GM19463 (cell line): Measurements from ENCODE around the gene RASGEF1B.

Source experiments
- ATAC-seq: cut with Tn5 transposase; IDR thresholded peaks from one replicate; pipeline ENCODE4 v1.9.1; 2021; ENCODE audit warnings: mild to moderate bottlenecking, moderate library complexity; ENCODE audit not compliant: unreplicated experiment

Gene RASGEF1B

DNA sequence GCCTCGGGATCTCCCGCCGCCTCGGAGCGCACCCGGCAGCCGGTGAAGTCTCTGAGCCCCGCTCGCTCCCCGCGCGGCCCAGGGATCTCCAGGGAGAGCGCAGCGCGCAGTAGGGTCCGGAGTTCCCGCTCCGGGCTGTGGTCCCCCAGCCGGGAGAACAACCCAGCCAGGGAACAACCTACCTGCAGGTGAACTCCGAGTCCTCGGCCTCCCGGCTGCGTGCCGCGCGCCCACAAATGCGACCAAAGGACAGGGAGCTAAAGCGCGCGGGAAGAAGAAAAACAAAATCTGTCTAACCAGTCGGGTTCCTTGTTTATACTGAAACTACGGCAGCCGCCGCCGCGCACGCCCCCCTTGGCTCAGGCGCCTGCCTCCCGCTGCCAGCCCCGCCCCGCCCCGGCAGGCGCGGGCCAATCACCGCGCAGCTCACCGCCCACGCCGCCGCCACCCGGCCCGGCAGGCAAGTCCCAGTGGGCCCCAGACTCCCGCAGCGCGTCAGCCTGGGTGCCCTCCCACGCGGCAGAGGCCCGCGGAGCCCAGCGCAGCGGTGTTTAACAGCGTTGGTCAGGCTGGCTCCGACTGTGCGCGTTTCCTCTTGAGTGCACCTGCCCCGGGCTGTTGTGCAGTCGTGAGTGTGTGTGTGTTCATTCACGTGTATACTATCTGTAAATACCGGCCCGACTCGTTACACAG lies at the start of gene RASGEF1B:
RASGEF1B (minus strand) TSS at position 320 of the 693 bp plus-strand sequence. CDS start 12,399 bp downstream, outside the sequence.
- ATAC-seq, result peak; percentile 96

DNA sequence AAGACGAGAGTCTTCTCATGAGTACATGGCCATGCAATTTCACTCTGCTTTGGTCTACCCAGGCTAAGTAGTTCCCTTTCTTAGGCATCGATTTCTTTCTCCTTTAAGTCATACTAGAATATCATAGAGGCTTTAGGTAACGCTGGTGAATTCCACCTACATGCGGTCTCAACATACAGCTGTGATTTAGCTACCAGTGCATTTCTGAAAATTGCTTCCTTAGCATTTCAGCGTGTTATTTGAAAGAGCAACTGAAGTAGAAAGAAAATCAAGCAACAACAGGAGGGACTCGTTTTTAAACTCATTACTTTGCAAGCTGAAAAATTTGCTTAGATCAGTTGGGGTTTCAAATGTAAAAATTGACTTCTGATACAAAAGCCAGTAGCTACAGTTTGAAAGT lies 48.1 kb upstream of the RASGEF1B start:
- ATAC-seq, result no peak

DNA sequence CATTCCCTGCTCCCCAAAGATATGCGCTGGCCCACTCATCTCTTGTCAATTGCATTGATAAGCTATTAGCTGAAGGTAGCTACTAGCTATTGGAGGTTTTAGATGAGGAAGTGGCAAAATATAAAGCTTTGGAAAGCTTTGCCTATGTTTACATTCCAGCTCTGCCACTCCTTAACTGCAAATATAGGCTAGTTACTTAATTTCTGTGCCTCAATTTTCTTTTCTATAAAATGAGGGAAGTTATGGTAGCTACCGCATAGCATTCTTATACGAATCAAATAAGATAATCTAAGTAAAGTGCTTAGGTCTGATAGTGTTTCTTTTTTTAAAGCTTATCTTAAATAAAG lies 47.7 kb upstream of the RASGEF1B start:
- no peak for ATAC-seq

DNA sequence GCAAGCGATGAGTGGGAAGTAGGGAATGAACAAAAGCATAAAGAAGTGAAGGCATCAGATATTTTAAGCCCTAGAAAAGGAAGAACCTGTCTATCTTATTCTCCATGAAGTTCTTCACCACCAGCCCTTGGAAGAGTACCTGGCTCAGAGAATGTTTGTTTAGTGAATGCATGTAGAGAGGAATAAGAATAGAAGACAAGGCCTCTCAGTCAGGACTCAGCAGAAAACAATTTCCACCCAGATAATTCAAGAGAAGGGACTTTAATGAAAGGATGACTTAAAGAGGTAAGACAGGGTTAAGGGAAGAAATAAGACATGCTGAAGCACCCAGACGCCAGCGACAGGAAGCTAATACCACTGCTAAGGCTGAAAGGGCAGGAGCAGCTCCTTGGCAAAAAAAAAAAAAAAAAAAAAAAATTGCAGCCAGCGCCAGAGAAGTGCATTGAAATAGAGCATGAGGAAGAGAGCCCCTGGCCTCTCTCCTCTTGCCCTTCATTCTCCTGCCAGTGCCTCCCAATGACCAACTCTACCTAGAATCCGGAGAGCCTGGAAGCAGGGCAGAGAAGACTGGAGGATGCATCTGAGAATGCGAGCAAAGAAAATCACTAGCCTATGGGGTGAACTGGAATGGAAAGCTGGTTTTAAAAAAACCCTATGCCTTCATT lies 47.2 kb upstream of the RASGEF1B start:
- ATAC-seq, result no peak

DNA sequence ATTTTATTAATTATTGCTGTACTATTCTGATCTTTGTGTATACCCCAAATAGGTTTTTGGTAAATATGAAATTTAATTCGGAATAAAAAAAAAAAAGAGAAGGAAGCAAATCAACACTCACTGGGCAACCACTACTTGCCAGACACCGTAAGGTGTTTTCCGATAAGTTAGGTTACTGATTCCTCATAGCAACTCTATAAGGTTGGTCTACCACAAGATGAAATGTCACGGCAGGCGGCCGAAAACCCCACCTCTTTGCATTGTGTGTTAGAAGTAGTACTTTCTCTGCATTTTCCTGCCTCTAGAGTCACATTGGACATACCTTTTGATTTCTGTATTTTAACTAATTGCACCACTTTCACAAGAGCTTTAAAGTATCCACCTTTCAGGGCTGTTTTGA lies 44.5 kb upstream of the RASGEF1B start:
- ATAC-seq, result no peak

DNA sequence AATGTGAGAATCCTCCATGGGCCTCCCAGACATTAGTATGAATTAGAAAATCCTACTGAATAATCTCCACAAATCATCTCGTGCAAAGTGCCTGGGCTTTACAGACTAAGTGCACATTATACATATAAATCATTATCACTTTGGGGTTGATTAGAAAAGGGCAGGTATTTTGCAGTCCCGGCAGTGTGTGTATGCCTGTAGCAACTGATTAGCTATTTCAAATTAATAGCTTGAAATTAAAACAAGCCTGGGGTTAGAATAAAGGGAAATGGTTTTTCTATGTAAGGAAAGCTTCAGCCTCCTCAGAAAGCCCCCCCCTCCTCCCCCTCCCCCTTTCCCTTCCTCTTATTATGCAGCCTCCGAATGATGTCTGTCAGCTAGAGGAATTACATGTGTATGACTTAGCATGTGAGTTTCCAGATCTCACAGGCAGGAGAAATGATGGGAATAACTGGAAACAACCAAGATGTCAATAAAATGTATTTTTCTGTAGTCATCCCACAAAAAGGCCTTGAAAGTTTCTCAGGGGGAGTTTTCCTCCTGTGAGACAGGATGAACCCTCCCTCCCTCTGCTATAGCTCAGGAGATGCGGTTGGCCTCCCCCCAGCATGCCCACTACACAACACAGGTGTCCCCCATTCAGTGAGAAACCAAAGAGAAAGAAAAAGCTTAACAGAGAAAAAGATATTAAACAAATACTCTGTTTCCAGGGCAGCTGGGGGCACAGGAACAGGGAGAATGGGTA lies 41.2 kb upstream of the RASGEF1B start:
- no peak for ATAC-seq

DNA sequence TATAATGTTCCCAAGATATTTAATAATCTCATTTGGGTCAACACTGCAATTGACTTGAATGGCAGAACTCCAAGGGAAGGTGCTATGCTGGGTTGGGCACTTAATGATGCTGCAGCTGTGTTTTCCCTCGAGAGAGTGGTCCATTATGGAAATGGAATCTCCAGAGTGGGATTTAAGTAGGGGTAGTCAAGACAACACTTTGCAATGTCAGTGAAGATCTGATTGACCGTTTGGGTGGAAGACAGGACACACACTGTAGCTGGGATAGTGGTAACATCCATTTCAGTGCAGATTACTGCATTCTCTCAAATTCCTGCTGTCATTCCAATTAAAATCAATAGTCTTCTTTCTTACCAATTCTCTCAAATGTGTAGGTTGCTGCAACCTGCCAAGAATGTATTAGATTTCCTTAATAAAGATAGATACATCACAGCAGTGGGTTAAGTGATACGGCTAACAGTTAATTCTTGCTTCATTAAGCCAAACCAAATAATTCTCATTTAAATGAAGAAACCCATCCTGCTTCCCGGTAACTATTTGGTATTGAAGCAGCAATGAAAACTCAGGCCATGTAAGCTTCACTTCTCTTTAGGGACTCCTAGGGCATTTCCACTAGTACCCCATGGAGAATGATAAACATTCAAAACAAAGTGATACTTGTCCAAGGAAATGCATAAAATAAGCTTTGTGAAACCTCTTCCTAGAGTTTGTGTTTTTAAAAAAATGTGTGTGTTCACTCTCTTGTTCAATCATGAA lies 40.5 kb upstream of the RASGEF1B start:
- ATAC-seq, result no peak

DNA sequence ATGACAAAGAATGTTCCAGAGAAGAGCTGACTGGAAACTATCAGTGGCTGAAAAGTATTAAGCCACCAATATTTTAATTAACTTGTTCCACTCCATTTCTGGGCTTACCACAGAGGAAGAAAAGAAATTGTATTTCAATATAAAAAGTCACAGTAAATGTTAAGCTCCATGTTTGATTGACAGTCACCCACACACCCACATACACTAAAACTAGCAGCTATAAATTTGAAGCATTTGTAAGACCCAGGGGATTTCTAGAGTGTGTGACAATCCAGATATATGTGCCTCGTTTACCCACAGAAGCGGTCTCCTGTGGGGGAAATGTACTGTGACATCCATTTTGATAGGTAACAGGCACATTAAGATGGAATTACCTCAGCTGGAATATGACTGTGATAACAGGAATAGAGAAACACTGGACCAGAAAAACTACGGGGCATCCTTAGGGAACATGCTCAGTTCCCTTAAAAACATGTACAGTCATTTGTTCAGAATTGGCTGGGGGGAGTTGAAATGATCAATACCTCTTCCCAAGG lies 39.0 kb upstream of the RASGEF1B start:
- no peak for ATAC-seq

DNA sequence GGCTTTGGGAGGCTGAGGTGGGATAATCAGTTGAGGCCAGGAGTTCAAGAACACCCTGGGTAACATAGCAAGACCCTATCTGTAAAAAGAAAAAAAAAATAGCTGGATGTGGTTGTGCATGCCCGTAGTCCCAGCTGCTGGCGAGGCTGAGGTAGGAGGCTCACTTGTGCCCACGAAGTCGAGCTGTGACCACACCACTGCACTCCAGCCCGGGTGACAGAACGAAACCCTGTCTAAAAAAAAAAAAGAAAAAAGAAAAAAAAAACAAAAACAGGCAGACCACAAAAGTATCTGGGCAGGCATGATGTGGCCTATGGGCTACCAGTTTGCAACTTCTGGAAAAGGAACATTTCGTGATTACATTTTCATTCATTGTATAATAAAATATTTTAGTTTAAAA lies 38.1 kb upstream of the RASGEF1B start:
- no peak for ATAC-seq

DNA sequence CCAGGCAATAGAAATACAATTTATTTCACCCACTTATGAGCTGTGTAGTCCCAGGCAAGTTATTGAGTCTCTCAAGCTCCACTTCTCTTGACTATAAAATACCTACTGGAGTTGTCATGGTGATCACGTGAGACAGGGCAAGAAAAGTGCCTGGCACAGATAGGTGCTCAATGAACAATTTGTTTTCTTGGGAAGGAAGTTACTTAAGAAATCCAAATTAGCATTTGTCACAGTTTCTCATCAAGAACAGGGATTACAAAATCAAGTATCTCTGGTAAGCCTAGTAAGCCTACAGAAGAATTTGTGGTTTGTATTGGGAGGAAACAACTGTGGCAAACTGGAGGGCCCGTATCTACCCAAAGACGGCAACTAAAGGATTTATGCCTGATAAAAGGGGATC lies 37.5 kb upstream of the RASGEF1B start:
- ATAC-seq, result no peak

DNA sequence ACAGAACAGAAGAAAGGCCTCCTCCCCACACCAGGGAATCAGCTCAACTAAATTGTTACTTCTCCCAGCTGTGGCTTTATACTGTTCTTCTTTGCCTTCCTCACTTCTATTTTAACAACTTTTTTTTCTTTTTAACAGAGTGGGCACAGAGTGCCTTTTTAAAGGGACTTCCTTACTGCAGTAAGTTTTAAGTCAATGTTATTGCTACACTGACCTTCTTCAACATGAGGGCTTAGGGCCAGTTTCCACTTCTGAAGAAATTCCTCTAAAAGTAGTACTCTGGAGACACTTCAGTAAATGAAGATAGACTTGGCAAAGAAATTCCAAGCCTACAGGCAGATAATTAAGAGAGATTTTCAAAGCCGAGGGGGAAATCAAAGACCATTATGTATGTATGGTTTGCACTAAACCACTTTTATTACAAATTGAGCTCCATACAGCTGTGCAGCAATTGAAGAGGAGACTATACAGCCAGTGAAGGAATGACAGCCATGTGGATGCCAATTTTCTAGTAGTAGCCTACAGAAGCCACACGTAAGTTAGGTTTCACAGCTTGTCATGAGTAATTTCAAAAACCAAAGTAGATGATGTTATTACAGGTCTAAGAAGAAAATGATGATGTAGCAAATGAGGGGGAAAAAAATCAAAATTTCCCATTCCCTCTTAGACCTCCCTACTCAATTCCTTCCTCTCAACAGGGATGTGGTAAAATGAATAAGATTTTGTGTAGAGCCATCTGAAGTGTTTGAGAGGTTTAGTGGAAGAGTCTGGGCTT lies 36.9 kb upstream of the RASGEF1B start:
- no peak for ATAC-seq

DNA sequence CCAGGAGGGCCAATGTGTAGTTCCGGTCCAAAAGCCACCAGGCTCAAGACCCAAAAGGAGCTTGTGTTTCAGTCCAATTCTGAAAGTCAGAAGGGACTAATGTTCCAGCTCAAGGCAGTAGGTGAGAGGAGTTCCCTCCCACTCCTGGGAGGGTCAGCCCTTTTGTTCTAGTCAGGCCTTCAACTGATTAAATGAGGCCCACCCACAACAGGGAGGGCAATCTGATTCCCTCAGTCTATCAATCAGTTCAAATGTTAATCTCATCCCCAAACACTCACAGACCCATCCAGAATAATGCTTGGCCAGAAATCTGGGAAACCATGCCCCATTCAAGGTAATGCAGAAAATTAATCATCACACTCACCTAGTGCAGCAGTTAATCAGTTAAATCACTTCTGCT lies 35.8 kb upstream of the RASGEF1B start:
- ATAC-seq, result no peak

DNA sequence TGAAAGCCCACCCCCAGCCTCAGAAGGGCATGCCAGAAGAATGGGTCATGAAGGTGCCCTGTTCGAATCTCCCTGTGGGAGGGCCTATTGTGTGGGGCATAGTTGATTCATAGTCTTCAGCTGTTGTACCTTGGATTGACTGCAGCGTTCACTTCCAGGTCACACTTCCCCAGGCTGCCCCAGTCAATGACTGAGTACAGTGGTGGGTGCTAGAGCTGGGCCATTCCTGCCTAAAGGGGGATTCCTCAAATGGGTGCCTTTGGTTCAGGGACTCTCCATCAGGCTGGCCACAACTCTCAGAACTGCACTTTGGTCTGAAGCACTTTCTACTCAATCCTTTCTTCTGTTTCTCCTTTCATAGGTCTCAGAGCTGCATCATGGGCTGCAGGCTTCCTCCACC lies 35.0 kb upstream of the RASGEF1B start:
- peak; percentile 80 for ATAC-seq

DNA sequence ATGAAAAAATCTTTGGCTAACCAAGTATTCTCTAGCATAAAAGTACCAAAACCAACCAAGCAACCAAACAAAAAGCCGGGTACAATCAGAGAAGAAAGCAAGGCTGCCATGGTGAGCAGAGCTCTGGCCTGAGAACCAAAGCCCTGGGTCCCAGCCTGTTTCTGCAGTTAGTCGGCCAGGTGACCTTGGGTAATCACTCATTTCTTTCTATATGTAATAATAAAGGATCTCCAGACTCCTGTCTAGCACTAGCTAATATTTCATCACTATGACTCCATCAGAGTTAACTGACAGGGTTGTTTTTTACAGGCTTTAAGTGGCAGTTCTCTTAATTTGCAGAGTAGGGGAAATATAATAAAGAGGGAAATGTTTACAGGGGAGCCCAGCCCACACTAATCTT lies 34.0 kb upstream of the RASGEF1B start:
- no peak for ATAC-seq

DNA sequence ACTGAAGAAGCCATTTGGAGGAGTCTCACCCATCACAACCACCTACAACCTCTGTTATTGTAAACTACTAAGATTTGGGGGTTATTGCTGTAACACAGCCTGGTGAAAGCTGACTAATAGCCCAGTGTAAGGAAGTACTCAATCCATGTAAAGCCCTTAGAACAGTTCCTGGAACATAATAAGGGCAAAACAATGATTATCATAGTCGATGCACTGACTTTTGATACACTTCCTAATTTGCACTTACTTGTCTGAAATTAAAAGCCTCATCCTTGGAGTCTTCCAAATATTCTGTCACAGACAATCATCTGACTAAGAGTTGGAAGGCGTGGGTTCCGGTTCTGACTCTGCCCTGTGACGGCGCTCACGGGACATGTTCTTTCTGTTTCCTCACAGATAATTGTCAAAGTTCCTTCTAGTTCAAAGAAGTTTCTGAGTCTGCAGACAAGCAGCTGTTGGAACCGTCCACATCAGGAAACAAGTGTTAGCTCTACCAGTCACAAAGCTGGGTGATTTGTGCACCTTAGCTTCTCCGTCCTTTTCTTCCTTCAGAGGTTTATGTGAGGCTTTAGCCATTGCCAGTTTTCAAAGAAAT lies 33.4 kb upstream of the RASGEF1B start:
- peak; percentile 46 for ATAC-seq

DNA sequence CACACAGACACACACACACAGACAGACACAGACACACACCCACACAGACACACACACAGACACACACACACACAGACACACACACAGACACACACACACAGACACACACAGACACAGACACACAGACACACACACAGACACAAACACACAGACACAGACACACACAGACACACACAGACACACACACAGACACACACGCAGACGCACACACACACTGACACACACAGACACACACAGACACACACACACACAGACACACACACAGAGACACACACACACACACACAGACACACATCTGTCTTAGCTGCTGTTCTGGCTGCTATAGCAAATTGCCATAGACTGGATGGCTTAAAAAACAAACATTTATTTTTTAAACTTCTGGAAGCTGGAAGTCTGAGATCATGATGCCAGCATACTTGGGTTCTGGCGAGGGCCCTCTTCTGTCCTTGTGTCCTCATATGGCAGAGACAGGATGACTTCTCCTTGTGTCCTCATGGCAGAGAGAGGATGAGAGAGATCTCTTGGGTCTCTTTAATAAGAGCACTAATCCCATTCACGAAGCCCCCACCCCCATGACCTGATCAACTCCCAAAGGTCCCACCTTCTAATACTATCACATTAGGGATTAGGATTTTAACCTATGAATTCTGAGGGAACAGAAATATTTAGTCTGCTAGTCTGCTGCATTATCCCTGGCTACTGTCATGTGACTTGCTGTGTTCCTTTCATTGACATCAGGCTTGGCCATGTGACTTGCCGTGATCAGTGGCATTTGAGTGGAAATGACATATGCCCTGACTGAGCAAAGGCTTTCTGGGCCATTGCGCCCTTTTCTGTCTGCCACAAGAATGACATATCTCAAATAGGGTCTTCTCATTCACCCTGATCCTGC lies 32.7 kb upstream of the RASGEF1B start:
- ATAC-seq, result no peak

DNA sequence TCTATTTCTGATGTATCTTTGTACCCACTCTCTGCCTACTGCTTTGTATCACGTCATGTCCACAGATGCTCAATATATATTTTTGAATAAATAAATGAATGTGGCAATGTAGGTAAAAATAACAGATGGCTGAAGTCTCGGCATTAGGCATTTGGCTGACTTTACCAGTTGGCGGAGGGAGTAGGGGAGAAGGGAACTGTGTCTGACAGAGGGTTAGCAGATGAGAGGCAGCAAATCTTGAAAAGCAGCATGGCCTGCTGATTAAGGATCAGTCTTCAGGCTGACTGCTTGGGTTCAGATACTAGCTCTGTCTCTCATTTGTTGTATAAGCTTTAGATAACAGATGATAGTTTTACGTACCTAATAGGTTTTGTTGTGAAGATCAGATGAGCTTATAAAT lies 31.9 kb upstream of the RASGEF1B start:
- no peak for ATAC-seq

DNA sequence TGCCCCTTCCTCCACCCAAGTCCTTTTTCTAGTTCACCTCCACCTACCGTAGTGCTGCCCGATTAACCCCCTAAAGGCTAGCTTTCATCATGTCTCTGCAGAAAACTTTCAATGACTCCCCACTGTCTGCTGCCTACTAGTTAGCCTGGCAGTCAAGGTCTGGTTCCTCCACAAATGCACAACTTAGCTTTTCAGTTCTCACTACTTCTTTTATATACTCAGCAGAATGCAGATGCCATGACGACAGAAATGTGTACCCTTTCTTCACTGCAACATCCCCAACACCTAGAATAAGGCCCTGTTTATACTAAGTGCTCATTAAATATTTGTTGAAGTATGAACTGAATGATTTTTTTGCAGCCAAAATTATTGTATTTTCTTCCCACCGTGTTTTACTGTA lies 30.9 kb upstream of the RASGEF1B start:
- no peak for ATAC-seq

DNA sequence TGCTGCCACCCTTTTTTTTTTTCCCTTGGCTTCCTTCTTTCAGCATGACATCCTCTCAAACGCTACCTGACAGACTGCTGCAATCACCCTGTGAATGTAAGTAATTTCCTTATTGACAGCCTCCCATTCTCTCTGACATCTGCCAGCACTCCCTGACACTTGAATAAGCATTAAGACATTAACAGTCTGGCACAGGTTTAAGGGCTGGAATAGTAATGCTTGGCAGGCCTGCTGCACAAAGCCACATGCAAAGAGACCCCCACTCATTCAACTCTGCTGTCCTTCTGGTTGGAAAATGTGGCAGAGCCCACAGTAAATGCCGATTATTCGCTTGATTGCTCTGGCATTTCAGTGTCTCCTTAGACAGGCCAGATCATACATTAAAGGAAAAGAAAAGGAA lies 28.1 kb upstream of the RASGEF1B start:
- no peak for ATAC-seq
